Neural crest cell (in vitro differentiated cells): Measurements from ENCODE around the gene LNPEP. TPM values are rescaled to one million over a fixed set of nuclear protein-coding genes. Genes with fewer than 3 reads are reported as not detected.
"Not testable (repeated sequence)": the region's sequence is repeated elsewhere in the genome, so short reads cannot be mapped to it uniquely, and the experiment has no call there.

Experiments
- DNase-seq: peaks from one replicate; pipeline ENCODE4 v3.0.0; 2021; ENCODE audit warnings: low read depth, mixed read lengths, low spot score
- H3K27ac Mint-ChIP-seq: one replicate; pipeline ENCODE4 v1.8.0; 2021; ENCODE audit warnings: mild to moderate bottlenecking, mixed read lengths; ENCODE audit not compliant: unreplicated experiment
- H3K27me3 Mint-ChIP-seq: 2 replicates; pipeline ENCODE4 v1.8.0; 2021; ENCODE audit warnings: low read depth, mild to moderate bottlenecking, mixed read lengths
- H3K36me3 Mint-ChIP-seq: 2 replicates; pipeline ENCODE4 v1.8.0; 2021; ENCODE audit warnings: low read depth, mild to moderate bottlenecking, mixed read lengths
- H3K4me1 Mint-ChIP-seq: 2 replicates; pipeline ENCODE4 v1.8.0; 2021; ENCODE audit warnings: mixed read lengths
- H3K4me3 Mint-ChIP-seq: one replicate; pipeline ENCODE4 v1.8.0; 2021; ENCODE audit warnings: mild to moderate bottlenecking, mixed read lengths
- H3K9me3 Mint-ChIP-seq: 2 replicates; pipeline ENCODE4 v1.8.0; 2021; ENCODE audit warnings: mixed read lengths
- CTCF ChIP-seq: fragments of 200-600 bp; sonication (generic); conservative IDR thresholded peaks from 2 replicates; pipeline ENCODE4 v1.5.0; 2021; ENCODE audit warnings: antibody characterized with exemption, mild to moderate bottlenecking
- total RNA-seq: library from RNA; stranded (reverse); gene quantifications from 2 replicates; pipeline ENCODE4 v1.2.1, GENCODE V29; 2021

Gene LNPEP
- total RNA-seq, 1 donor from 2014 or later: 17.4 TPM

DNA sequence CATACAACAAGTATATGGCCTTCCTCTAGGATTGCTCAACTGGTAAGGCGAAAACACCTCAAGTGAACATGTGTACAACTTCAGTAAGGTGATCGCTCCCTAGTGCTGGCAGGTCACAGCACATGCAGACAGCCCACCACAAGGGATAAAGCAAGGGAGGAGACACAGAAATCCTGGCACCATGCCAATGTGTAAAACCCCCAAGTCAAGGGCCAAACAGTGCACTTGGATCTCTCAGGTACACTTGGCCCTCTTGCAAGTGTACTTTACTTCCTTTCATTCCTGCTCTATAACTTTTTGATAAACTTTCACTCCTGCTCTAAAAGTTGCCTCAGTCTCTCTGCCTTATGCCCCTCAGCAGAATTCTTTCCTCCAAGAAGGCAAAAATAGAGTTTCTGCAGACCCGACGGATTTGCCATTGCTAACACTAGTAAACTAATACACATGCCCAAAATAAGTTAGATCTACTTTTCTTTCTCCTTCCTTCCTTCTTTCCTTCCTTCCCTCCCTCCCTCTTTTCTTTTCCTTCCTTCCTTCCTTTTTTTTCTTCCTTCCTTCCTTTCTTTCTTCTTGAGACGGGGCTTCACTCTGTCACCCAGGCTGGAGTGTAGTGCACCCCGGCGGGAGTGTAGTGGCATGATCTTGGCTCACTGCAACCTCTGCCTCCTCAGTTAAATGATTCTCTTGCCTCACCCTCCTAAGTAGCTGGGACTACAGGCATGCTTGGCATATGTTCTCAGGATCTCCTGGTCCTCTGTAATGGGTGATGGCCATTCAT is 6.8 kb upstream of the LNPEP start:
- Mint-ChIP-seq H3K27ac (no peak overlapping the region), H3K4me3 (no peak overlapping the region), H3K36me3 (no peaks in the 10 kb centered on the region), H3K9me3 (no peaks in the 10 kb centered on the region), H3K27me3 (no peaks in the 10 kb centered on the region), H3K4me1 (peaks cover 17% of the 10 kb centered on the region)
- DNase-seq: no peak
- no peak for TF ChIP-seq CTCF

- no peaks in the 10 kb centered on the region for H3K36me3 Mint-ChIP-seq
- no peak overlapping the region for H3K4me3 Mint-ChIP-seq
- no peaks in the 10 kb centered on the region for H3K9me3 Mint-ChIP-seq
- H3K27me3 Mint-ChIP-seq: no peaks in the 10 kb centered on the region
- DNase-seq: no peak
- H3K4me1 Mint-ChIP-seq: peaks cover 20% of the 10 kb centered on the region
- H3K27ac Mint-ChIP-seq: no peak overlapping the region
- no peak for TF ChIP-seq CTCF
Observed at GRCh38 chr5:96930058-96930457, 5.8 kb upstream of the LNPEP start.

DNA sequence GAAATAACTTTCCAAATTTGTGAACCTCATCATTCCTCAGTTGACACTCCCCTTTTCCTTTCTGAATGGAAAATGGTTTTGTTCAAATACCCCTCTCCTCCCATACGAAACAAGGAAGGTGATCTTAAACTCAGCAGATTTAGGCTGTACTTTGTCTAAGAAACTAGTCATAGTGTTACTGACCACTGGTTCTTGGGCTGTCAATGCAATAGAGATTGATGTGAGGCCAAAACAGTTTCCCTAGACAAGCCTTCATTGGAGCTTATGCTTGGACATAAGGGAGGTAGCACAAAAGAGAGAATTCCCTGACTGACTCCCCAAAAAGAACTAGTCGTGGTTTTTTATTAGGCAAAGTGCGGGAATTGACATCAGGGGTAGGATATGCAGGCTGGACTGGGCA is 5.3 kb upstream of the LNPEP start:
- no peak overlapping the region for H3K27ac Mint-ChIP-seq

DNA sequence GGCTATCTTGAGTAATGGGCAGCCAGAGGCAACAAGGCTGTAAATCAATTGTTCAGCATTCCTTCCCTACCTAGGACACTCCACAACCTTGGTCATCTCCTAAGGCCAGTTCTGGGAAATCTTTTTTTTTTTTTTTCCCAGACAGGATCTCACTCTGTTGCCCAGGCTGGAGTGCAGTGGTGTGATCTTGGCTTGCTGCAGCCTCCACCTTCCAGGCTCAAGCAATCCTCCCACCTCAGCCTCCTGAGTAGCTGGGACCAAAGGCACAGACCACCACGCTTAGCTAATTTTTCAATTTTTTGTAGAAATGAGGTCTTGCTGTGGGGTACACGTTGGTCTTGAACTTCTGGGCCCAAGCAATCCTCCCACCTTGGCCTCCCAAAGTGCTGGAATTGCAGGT is 4.8 kb upstream of the LNPEP start:
- H3K27ac Mint-ChIP-seq, H3K9me3 Mint-ChIP-seq, H3K27me3 Mint-ChIP-seq, DNase-seq, H3K36me3 Mint-ChIP-seq: not testable (repeated sequence)
- Mint-ChIP-seq H3K4me3 (peak overlapping the region; percentile 8), H3K4me1 (peaks cover 20% of the 10 kb centered on the region)

More for the DNA sequence above, 5.3 kb upstream of the LNPEP start:
- Mint-ChIP-seq H3K4me1 (peaks cover 20% of the 10 kb centered on the region), H3K36me3 (no peaks in the 10 kb centered on the region), H3K27me3 (no peaks in the 10 kb centered on the region), H3K9me3 (no peaks in the 10 kb centered on the region), H3K4me3 (no peak overlapping the region)
- no peak for TF ChIP-seq CTCF
- no peak for DNase-seq

- no peak for TF ChIP-seq CTCF
- Mint-ChIP-seq H3K4me3 (peak overlapping the region; percentile 8), H3K4me1 (peaks cover 20% of the 10 kb centered on the region), H3K27ac (no peak overlapping the region), H3K9me3 (no peaks in the 10 kb centered on the region), H3K36me3 (no peaks in the 10 kb centered on the region), H3K27me3 (no peaks in the 10 kb centered on the region)
- no peak for DNase-seq
Observed at GRCh38 chr5:96931605-96932004, 4.3 kb upstream of the LNPEP start.

GRCh38 chr5:96932026-96932425 is 3.9 kb upstream of the LNPEP start:
- TF ChIP-seq CTCF: no peak
- Mint-ChIP-seq H3K27ac (no peak overlapping the region), H3K9me3 (no peaks in the 10 kb centered on the region), H3K4me3 (no peak overlapping the region), H3K36me3 (no peaks in the 10 kb centered on the region), H3K4me1 (peaks cover 25% of the 10 kb centered on the region), H3K27me3 (no peaks in the 10 kb centered on the region)
- no peak for DNase-seq
